Uterus (tissue), 4 donors: Measurements from ENCODE around the gene RBFOX1. TPM values are rescaled to one million over a fixed set of nuclear protein-coding genes. Genes with fewer than 3 reads are reported as not detected.

Source experiments
- DNase-seq, 2 donors: peaks; one replicate each; pipeline ENCODE4 v3.0.0-alpha.2; 2019 to 2020
- H3K27ac ChIP-seq, 2 donors: fragments of 200-600 bp; sonication (generic); 1 replicate in 1 of 2; 2 replicates in 1 of 2; pipeline ENCODE4 v1.5.1; 2016 to 2018
- H3K27me3 ChIP-seq, 2 donors: fragments of 200-600 bp; sonication (generic); one replicate each; pipeline ENCODE4 v1.5.1; 2018 to 2019; ENCODE audit warnings: control low read depth in 1 of 2
- H3K36me3 ChIP-seq, 2 donors: fragments of 200-600 bp; sonication (generic); one replicate each; pipeline ENCODE4 v1.5.1; 2019; ENCODE audit warnings: control low read depth in 1 of 2
- H3K4me1 ChIP-seq, 2 donors: fragments of 200-600 bp; sonication (generic); one replicate each; pipeline ENCODE4 v1.5.1; 2018 to 2019; ENCODE audit warnings: control low read depth in 1 of 2
- H3K4me3 ChIP-seq, 2 donors: fragments of 200-600 bp; sonication (generic); 1 replicate in 1 of 2; 2 replicates in 1 of 2; pipeline ENCODE4 v1.5.1; 2018 to 2019; ENCODE audit warnings: mild to moderate bottlenecking in 1 of 2
- H3K9me3 ChIP-seq, 2 donors: fragments of 200-600 bp; sonication (generic); one replicate each; pipeline ENCODE4 v1.5.1; 2019; ENCODE audit warnings: control low read depth in 1 of 2
- POLR2A ChIP-seq, 2 donors: fragments of 450-650 bp; IDR thresholded peaks; one replicate each; pipeline ENCODE4 v1.6.1; 2016; ENCODE audit warnings: antibody characterized with exemption in 2 of 2, mild to moderate bottlenecking in 1 of 2, moderate library complexity in 1 of 2
- intact Hi-C: fragments of 100-400 bp; cut with DNase I; formaldehyde crosslinking; loops from one replicate; pipeline ENCODE4 v1.15.1; 2023; ENCODE audit warnings: low total_unique reads
- total RNA-seq, 4 donors: library from RNA; depleted of rRNA in 3 of 4; stranded (reverse); fragments of >200 nt in 3 of 4; gene quantifications; one replicate each; pipeline versions ENCODE4 v1.1.0 to v1.2.4, GENCODE V29; 2014 to 2023
- TF ChIP-seq, protein P1 (sequence below), 4 experiments: fragments of 200-600 bp in 2 of 4; fragments of 450-650 bp in 2 of 4; sonication (generic) in 2 of 4; IDR thresholded peaks; one replicate each; pipeline ENCODE4 v1.5.1; 2016 to 2019; ENCODE audit warnings: antibody characterized with exemption in 4 of 4, mild to moderate bottlenecking in 2 of 4, moderate library complexity in 1 of 4
- donor health status: DM: yes; HTN: yes; CAD: no.

RBFOX1 gene
- total RNA-seq, 4 donors from 2014 or later: 0.55 TPM; not detected in 3

DNA sequence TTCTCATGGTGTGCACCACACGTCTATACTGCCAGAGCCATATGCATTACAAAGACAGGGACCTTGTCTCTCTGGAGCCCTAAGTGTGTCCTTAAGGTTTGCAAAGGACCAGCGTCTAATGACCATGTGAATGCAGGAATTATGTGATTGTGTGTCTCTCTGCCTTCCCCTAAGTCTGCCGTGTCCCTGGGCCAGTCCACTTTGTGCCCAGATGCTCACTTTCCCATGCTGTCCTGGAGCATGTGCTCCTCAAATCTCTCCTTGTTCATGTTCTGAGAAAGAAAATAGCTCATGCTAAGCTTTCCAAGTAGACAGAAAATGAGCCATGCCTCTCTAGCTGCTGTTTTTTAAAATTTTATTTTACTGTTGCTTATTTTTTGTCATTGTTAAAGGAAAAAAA, 125.5 kb downstream of the RBFOX1 start:
- TF ChIP-seq, protein P1, sequence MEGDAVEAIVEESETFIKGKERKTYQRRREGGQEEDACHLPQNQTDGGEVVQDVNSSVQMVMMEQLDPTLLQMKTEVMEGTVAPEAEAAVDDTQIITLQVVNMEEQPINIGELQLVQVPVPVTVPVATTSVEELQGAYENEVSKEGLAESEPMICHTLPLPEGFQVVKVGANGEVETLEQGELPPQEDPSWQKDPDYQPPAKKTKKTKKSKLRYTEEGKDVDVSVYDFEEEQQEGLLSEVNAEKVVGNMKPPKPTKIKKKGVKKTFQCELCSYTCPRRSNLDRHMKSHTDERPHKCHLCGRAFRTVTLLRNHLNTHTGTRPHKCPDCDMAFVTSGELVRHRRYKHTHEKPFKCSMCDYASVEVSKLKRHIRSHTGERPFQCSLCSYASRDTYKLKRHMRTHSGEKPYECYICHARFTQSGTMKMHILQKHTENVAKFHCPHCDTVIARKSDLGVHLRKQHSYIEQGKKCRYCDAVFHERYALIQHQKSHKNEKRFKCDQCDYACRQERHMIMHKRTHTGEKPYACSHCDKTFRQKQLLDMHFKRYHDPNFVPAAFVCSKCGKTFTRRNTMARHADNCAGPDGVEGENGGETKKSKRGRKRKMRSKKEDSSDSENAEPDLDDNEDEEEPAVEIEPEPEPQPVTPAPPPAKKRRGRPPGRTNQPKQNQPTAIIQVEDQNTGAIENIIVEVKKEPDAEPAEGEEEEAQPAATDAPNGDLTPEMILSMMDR (IDR thresholded peaks at IDR 0.05): no peak
- no peak for TF ChIP-seq POLR2A (IDR thresholded peaks at IDR 0.05)
- H3K4me1 ChIP-seq: no peaks in the 10 kb centered on the region
- intact Hi-C loops: no loop called here
- no peaks in the 10 kb centered on the region for H3K27me3 ChIP-seq
- no peaks in the 10 kb centered on the region for H3K9me3 ChIP-seq
- no peaks in the 10 kb centered on the region for H3K36me3 ChIP-seq
- no peak overlapping the region for H3K4me3 ChIP-seq
- no peak for DNase-seq
- no peak overlapping the region for H3K27ac ChIP-seq

DNA sequence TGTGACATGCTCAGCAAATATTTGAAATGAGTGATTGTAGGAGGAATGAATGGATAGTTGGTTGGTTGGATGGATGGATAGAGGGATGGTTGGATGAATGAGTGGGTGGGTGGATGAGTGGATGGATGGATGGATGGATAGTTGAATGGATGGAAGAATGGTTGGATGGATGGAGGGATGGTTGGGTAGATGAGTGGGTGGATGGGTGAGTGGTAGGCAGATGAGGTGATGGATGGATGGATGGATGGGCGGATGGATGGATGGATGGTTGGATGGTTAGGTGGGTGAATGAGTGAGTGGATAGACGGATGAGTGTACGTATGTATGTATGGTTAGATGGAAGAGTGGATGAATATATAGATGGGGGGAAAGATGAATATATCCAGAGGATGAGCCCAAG, 137.7 kb downstream of the RBFOX1 start:
- H3K4me1 ChIP-seq: no peaks in the 10 kb centered on the region
- no peak for TF ChIP-seq POLR2A (IDR thresholded peaks at IDR 0.05)
- TF ChIP-seq, protein P1 (IDR thresholded peaks at IDR 0.05): no peak
- intact Hi-C loops: no loop called here
- no peaks in the 10 kb centered on the region for H3K27me3 ChIP-seq
- no peak for DNase-seq
- H3K27ac ChIP-seq: no peak overlapping the region
- H3K36me3 ChIP-seq: no peaks in the 10 kb centered on the region
- no peak overlapping the region for H3K4me3 ChIP-seq
- H3K9me3 ChIP-seq: no peaks in the 10 kb centered on the region

DNA sequence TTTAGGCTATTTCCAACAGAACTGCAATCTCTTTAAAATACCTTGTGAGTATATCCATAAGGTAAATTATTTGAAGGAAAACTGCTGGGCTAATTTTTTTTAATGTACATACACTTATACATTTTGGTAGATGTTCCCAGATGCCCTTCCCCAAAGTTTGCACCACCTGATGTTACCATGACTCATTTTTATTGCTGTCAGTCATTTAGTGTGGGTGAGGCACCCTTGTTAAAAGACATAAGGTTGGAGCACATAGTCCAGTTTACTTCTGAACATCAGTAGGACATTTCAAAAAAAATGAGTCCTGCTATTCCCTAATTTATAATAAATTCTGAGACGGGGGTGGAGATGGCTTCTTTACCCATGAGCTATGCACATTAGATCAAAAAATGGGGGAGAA, 138.6 kb downstream of the RBFOX1 start:
- Histone ChIP-seq H3K27me3 (no peaks in the 10 kb centered on the region), H3K4me3 (no peak overlapping the region), H3K9me3 (no peaks in the 10 kb centered on the region), H3K4me1 (no peaks in the 10 kb centered on the region), H3K36me3 (no peaks in the 10 kb centered on the region), H3K27ac (no peak overlapping the region)
- intact Hi-C loops: no loop called here
- TF ChIP-seq, protein P1 (IDR thresholded peaks at IDR 0.05): no peak
- TF ChIP-seq POLR2A (IDR thresholded peaks at IDR 0.05): no peak
- no peak for DNase-seq

DNA sequence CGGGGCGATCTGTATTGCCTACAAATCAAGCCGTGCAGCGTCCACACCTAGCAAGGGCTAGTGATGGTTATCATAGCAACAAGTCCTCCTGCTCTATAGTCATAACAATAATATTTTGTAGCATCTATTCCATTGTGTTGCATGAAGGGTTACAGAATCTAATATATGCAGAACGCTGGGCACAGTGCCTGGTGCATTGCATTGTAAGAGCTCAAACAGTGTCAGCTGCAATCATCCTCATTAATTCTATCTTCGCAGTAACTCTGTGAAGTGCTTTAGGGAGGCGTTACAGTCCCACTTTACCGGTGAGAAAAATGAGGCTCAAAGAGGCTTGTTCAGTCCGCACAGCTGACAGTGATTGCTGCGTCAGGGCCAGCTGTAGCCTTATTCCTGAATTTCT, 149.4 kb downstream of the RBFOX1 start:
- DNase-seq: no peak
- H3K27ac ChIP-seq: no peak overlapping the region
- no peaks in the 10 kb centered on the region for H3K27me3 ChIP-seq
- no peak overlapping the region for H3K4me3 ChIP-seq
- intact Hi-C loops: no loop called here
- TF ChIP-seq, protein P1 (IDR thresholded peaks at IDR 0.05): no peak
- no peak for TF ChIP-seq POLR2A (IDR thresholded peaks at IDR 0.05)
- H3K4me1 ChIP-seq: no peaks in the 10 kb centered on the region
- no peaks in the 10 kb centered on the region for H3K36me3 ChIP-seq
- H3K9me3 ChIP-seq: no peaks in the 10 kb centered on the region

DNA sequence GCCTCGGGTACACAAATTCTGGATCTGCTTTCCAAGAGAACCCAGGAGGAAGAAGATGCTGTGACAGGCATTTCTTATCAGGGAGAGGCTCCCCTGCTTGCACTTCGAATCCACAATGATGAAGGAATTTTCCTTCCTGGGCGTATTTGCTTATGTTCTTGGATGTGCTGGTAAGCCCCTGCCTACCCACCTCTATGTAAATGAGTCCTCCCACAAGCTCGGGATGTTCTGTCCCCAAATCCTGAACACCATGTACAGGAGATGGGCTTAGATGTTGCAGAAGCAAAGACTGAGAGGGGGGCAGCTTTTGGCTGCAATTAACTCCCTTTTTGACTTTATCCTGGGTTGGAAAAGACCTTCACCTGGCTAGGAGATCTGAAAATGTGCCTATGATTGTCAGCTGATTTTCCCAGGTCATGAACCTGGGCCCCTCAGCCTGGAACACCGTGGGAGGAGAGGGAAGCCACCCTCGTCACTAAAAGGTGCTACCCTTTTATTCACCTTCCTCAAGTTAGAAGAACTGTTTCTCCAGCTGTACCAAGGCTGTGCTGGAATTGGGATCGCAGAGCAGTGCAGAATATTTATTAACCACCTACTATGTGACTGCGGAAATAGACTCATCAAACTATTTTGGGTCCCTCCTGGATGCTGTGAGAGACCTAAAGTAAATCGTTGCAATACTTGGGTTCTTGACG, 150.1 kb downstream of the RBFOX1 start:
- intact Hi-C loops: no loop called here
- TF ChIP-seq, protein P1 (IDR thresholded peaks at IDR 0.05): no peak
- TF ChIP-seq POLR2A (IDR thresholded peaks at IDR 0.05): no peak

More for the DNA sequence above, 150.1 kb downstream of the RBFOX1 start:
- no peak overlapping the region for H3K4me3 ChIP-seq
- no peaks in the 10 kb centered on the region for H3K4me1 ChIP-seq
- no peak overlapping the region for H3K27ac ChIP-seq
- no peak for DNase-seq
- no peaks in the 10 kb centered on the region for H3K27me3 ChIP-seq
- no peaks in the 10 kb centered on the region for H3K9me3 ChIP-seq
- no peaks in the 10 kb centered on the region for H3K36me3 ChIP-seq
